GM21367 (cell line): ENCODE data around the gene CENPM.

Experiments
- ATAC-seq: cut with Tn5 transposase; IDR thresholded peaks from one replicate; pipeline ENCODE4 v1.9.1; 2021; ENCODE audit not compliant: unreplicated experiment

Gene CENPM

GRCh38 chr22:41900652-41901312 lies 46.2 kb downstream of the CENPM start:
- no peak for ATAC-seq

GRCh38 chr22:41899992-41900651 lies 46.8 kb downstream of the CENPM start:
- ATAC-seq, result no peak

GRCh38 chr22:41899110-41899509 lies 47.8 kb downstream of the CENPM start:
- no peak for ATAC-seq

- ATAC-seq, result no peak
Measured at GRCh38 chr22:41898645-41899044, 48.3 kb downstream of the CENPM start.

- no peak for ATAC-seq
Measured at GRCh38 chr22:41893591-41894375, 53.2 kb downstream of the CENPM start.

- ATAC-seq, result no peak
Measured at GRCh38 chr22:41892721-41893120, 54.2 kb downstream of the CENPM start.

- no peak for ATAC-seq
Measured at GRCh38 chr22:41891407-41891806, 55.5 kb downstream of the CENPM start.
